ENCODE results near the gene UBE3B.

DNA sequence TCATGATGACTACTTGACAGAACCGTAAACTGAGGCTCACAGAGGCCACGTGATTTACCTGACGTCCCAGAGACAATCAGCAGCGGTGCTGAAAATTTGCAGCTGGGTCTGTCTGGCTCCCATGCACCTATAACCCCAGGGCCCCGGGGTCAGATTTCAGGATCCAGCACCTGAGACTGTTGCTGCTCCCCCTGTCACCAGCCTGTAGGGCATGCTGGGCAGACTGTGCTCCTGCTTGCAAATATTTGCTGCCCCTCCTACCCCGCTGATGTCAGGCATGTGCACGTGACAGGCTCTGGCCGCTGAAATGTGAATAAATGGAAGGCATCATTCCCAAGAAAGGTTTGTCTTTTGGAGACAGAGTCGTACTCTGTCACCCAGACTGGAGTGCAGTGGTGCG, 89.9 kb downstream of the UBE3B start:
- TF ChIP-seq, protein P1, sequence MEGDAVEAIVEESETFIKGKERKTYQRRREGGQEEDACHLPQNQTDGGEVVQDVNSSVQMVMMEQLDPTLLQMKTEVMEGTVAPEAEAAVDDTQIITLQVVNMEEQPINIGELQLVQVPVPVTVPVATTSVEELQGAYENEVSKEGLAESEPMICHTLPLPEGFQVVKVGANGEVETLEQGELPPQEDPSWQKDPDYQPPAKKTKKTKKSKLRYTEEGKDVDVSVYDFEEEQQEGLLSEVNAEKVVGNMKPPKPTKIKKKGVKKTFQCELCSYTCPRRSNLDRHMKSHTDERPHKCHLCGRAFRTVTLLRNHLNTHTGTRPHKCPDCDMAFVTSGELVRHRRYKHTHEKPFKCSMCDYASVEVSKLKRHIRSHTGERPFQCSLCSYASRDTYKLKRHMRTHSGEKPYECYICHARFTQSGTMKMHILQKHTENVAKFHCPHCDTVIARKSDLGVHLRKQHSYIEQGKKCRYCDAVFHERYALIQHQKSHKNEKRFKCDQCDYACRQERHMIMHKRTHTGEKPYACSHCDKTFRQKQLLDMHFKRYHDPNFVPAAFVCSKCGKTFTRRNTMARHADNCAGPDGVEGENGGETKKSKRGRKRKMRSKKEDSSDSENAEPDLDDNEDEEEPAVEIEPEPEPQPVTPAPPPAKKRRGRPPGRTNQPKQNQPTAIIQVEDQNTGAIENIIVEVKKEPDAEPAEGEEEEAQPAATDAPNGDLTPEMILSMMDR (IDR thresholded peaks at IDR 0.05) = no peak
- TF ChIP-seq POLR2A (IDR thresholded peaks at IDR 0.05) (no peak), EP300 (IDR thresholded peaks at IDR 0.05) (no peak)
